Nephron progenitor cell (in vitro differentiated cells): Measurements from ENCODE around the gene ADARB2.

Source experiments
- DNase-seq: peaks from one replicate; pipeline ENCODE4 v3.0.0; 2021
- H3K27ac Mint-ChIP-seq: 2 replicates; pipeline ENCODE4 v1.8.0; 2021; ENCODE audit warnings: mild to moderate bottlenecking, moderate library complexity, mixed read lengths
- H3K27me3 Mint-ChIP-seq: 2 replicates; pipeline ENCODE4 v1.8.0; 2021; ENCODE audit warnings: mild to moderate bottlenecking, low read depth, mixed read lengths; ENCODE audit not compliant: poor library complexity
- H3K36me3 Mint-ChIP-seq: 2 replicates; pipeline ENCODE4 v1.8.0; 2021; ENCODE audit warnings: low read depth, mixed read lengths
- H3K4me1 Mint-ChIP-seq: 2 replicates; pipeline ENCODE4 v1.8.0; 2021; ENCODE audit warnings: mixed read lengths
- H3K4me3 Mint-ChIP-seq: 2 replicates; pipeline ENCODE4 v1.8.0; 2021; ENCODE audit warnings: mild to moderate bottlenecking, moderate library complexity, mixed read lengths
- H3K9me3 Mint-ChIP-seq: 2 replicates; pipeline ENCODE4 v1.8.0; 2021; ENCODE audit warnings: mild to moderate bottlenecking, moderate library complexity, mixed read lengths
- TF ChIP-seq, protein P1 (sequence below): fragments of 200-600 bp; sonication (generic); IDR thresholded peaks from 2 replicates; pipeline ENCODE4 v1.5.0; 2021; ENCODE audit warnings: antibody characterized with exemption

The ADARB2 gene

DNA sequence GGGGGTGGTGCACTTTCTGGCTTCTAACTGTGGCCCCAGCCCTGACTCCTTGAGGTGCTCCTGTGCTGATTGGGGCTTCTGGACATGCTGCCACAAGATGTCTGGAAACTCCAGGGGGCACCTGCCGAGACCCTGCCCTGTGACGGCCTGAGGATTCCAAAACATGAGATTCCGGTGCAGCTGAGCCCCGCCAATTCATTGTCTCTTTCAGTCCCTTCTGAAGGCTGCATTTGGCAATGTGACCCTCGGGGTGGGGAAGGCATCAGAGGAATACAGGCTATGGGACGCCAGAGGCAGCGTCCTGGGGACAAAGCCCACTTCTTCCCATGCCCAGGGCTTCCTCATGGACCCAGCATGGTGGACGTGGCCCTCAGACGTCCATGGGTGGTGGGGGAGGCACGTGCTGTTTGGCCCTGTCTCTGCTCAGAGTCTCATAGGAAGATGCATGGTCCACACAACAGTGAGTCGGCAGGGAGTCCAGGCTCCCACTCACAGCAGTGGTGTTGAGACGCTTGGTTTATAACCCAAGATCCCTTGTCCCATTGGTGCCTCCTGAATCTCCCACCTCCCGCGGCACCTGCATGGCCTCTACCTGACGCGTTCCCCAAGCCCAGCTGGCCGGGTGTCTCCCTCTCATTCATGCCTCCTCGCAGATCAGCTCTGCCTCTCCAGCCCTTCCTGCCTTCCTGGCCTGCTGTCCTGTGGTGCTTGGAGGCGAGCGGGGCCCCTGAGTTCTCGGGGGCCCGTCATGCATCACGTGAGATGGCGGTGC, 551.2 kb downstream of the ADARB2 start:
- Mint-ChIP-seq H3K27ac (no peak overlapping the region), H3K27me3 (peaks cover 10% of the 10 kb centered on the region), H3K36me3 (no peaks in the 10 kb centered on the region), H3K9me3 (no peaks in the 10 kb centered on the region), H3K4me3 (no peak overlapping the region), H3K4me1 (peaks cover 47% of the 10 kb centered on the region)
- TF ChIP-seq, protein P1, sequence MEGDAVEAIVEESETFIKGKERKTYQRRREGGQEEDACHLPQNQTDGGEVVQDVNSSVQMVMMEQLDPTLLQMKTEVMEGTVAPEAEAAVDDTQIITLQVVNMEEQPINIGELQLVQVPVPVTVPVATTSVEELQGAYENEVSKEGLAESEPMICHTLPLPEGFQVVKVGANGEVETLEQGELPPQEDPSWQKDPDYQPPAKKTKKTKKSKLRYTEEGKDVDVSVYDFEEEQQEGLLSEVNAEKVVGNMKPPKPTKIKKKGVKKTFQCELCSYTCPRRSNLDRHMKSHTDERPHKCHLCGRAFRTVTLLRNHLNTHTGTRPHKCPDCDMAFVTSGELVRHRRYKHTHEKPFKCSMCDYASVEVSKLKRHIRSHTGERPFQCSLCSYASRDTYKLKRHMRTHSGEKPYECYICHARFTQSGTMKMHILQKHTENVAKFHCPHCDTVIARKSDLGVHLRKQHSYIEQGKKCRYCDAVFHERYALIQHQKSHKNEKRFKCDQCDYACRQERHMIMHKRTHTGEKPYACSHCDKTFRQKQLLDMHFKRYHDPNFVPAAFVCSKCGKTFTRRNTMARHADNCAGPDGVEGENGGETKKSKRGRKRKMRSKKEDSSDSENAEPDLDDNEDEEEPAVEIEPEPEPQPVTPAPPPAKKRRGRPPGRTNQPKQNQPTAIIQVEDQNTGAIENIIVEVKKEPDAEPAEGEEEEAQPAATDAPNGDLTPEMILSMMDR, result no peak
- DNase-seq, result no peak

DNA sequence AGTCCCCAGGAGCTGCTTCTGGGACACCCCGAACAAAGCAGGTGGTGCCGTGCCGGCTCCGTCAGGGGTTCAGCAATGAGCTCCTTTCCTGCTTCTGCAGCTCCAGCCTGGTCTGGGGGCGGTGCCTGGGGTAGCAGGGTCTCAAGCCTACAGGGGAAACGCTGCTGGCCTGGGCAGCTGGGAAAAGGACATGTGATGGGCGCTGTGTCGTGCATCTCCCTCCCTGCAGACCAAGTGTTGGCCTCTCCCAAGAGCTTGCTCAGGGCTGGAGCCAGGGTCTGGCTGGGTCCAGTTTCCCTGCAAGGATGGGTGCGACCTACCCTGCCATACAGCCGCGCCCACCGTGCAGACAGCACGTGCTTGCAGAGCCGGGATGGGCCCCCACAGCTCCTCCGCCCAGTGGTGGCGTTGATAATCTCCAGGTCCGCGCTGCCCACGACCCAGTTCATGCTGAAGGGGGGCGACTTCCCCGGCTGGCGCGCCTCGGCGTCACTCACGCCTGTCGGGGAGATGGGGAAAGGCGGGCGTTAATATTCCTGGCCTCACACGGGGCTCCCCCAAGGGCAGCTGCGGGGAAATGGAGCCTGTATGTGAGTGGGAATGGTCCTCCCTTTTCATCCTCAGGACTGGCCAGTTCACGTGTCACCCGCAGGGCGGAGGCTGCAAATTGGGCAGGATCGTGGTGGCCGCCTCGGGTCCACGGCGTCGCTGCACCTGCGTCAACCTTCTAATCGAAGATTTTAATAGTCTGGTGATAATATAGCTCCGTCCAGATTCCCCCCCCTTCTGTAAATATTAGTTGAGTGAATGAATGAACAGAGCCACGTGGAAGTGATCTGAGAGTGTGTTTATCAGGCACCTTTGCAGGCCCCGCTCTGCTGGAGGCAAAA, 552.5 kb downstream of the ADARB2 start:
- no peak for DNase-seq
- Mint-ChIP-seq H3K4me1 (peaks cover 49% of the 10 kb centered on the region), H3K4me3 (no peak overlapping the region), H3K9me3 (no peaks in the 10 kb centered on the region), H3K27me3 (peaks cover 2% of the 10 kb centered on the region), H3K36me3 (no peaks in the 10 kb centered on the region), H3K27ac (no peak overlapping the region)
- TF ChIP-seq, protein P1, result no peak

DNA sequence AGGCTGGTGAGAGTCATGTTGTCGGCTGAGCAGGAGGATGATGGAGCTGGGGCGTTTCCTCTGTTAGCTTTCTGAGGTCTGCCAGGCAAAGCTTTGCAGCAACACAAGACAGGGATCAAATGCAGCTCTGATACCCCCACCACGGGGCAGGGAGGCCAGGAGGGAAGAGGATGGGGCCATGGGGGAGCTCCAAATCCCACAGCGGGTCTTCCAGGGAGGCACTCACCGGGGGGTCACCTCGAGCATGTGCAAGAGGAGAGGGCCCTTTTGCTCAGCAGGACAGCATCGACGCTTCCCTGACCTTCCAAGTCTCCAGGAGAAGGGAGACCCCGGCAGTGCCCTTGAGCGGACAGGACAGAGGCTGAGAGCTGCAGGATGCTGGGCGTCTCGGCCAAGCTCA, 553.6 kb downstream of the ADARB2 start:
- TF ChIP-seq, protein P1, result no peak
- H3K9me3 Mint-ChIP-seq, result no peaks in the 10 kb centered on the region
- peaks cover 2% of the 10 kb centered on the region for H3K27me3 Mint-ChIP-seq
- peaks cover 54% of the 10 kb centered on the region for H3K4me1 Mint-ChIP-seq
- no peak overlapping the region for H3K27ac Mint-ChIP-seq
- H3K4me3 Mint-ChIP-seq, result no peak overlapping the region
- DNase-seq, result no peak
- H3K36me3 Mint-ChIP-seq, result no peaks in the 10 kb centered on the region

DNA sequence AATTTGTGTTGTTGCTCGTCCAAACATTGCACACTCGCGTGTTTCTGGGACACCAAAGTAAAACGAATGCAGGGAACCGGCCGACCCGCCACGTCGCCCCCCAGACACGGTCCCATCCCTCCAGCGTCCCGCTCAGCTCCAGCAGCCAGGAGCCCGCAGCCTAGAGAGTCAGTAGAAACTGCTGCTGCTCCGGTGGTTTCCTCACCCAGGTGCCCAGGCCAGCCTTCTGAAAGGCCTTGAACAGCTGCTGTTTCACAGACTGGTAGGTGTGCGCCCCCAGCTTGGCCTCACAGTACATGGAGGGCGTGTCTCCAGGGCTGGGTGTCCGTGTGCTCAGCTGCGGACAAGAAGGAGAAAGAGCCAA, 554.3 kb downstream of the ADARB2 start:
- peaks cover 48% of the 10 kb centered on the region for H3K4me1 Mint-ChIP-seq
- no peak for DNase-seq
- no peak overlapping the region for H3K4me3 Mint-ChIP-seq
- peaks cover 2% of the 10 kb centered on the region for H3K27me3 Mint-ChIP-seq
- no peak overlapping the region for H3K27ac Mint-ChIP-seq
- no peaks in the 10 kb centered on the region for H3K9me3 Mint-ChIP-seq
- H3K36me3 Mint-ChIP-seq, result no peaks in the 10 kb centered on the region
- TF ChIP-seq, protein P1, result no peak

DNA sequence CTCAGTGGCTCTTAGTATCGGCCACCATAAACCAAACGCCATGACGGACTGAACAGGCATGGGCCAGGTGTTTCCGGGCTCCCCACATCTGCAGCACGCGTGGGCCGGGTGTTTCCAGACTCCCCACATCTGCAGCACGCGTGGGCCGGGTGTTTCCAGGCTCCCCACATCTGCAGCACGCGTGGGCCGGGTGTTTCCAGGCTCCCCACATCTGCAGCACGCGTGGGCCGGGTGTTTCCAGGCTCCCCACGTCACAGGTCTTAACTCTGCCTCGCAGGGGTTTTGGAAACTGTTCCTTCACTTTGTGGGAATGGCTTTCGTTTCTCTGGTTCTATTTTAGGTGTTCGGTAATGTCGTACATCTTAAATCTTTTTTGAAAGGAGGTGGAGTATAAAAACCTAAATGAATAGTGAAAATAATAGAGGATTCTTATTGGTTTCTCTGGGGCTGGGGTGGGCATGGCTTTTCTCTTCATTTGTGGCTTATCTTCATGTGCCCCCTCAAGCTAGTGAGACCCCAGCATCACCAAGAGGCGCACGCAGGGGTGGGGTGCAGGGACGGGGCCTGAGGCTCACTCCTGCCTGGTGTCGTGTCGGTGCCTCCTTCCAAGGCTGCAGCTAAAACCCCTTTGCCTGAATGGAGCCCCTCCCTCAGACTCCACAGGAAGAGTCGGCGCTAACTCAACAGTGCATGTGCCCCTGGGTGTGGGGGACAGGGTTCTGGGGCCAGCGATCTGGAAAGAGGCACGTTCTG, 554.9 kb downstream of the ADARB2 start:
- Mint-ChIP-seq H3K4me1 (peaks cover 46% of the 10 kb centered on the region), H3K27ac (no peak overlapping the region), H3K27me3 (peaks cover 6% of the 10 kb centered on the region), H3K9me3 (no peaks in the 10 kb centered on the region), H3K4me3 (no peak overlapping the region), H3K36me3 (no peaks in the 10 kb centered on the region)
- DNase-seq, result no peak
- TF ChIP-seq, protein P1, result no peak
